Activated CD8-positive, alpha-beta memory T cell treated with anti-CD3 and anti-CD28 coated beads, Interleukin-2, amount 50 U/mL, for 48 hours (primary cell): Measurements from ENCODE around the gene EIF4A3.
A peak's percentile ranks its signal among the peaks of the same experiment; 100 is the strongest.

Source experiments
- DNase-seq: peaks from one replicate; pipeline ENCODE4 v3.0.0-alpha.2; 2020

The EIF4A3 gene

DNA sequence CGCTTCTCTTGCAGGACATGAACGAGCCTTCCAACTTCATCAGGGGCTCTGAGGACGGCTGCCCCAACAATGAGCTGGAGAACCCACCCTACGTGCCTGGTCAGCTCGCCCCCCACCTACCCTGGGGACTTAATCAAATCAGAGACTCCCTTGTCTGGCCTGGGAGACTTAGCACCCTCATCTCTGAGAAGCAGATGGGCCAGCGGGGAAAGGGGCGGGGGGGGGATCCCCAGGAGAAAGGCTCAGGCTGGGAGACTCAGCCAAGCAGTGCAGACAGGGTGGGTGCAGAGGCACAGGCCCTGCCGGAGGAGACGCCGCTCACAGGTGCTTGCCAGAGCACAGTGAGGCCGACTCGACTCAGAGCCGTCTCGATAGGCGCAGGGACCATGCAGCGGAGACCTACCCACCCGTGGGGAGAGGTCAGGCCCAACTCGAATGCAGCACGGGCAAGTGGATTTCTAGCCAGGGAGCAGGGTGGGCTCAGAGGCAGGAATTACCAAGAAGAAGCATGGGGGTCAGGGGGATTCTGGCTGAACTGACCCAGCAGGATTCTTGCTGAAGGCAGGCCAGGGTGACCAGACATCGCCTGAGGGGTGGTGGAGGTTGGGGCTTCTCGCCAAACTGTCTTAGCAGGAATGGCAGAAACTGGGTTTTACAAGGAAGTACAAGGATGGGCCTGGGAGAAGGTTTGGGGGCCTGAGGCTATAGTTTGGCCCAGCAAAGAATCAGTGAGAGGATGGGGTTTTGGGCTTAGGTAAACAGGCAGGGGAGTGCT, 35.8 kb downstream of the EIF4A3 start:
- no peak for DNase-seq

DNA sequence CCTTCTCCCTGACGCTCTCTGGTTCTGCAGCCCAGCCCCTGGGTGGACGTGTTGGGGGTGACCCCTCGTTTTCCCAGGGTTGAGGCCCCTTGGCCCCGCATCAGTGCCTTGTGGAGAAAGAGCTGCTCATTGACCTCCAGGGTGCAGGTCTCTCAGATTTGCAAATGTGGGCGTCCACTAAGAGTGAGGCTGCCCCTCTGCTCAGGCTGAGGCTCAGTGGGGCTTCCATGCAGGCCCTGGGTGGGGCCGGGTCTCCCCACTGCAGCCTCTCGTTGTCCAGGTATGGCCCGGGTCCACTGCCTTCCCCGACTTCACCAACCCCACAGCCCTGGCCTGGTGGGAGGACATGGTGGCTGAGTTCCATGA, 36.5 kb downstream of the EIF4A3 start:
- no peak for DNase-seq

DNA sequence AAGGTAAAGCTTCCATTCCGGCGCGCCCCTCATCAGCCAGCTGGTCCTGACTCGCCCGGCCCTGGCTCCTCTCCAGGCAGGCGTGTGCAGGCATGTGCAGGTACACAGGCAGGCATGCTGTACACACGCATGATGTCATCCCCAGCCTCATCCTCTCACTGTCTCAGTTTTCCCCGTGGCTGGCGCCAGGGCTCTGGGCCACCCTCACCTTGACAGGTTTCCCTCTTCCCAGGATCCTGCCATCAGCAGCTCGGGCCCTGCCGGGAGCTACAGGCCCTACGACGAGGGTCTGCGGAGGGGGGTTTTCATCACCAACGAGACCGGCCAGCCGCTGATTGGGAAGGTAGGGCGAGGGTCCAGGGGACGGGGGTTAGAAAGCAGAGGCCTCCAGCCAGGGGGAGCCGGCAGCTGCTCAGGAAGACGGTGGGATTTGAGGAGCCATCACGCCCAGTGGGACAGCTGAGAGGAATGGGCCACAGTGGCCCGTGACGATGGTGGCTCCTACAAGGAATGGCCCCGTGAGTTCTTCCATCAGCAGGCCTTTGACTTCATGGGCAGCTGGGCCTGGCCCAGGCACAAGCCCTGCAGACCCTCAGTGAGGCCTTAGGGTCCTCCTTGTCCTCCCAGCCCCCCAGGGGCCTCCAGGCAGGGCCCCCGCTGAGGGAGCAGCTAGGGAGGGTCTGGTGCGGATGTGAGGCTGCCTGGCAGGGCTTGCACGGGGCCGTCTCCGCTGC, 37.0 kb downstream of the EIF4A3 start:
- no peak for DNase-seq

DNA sequence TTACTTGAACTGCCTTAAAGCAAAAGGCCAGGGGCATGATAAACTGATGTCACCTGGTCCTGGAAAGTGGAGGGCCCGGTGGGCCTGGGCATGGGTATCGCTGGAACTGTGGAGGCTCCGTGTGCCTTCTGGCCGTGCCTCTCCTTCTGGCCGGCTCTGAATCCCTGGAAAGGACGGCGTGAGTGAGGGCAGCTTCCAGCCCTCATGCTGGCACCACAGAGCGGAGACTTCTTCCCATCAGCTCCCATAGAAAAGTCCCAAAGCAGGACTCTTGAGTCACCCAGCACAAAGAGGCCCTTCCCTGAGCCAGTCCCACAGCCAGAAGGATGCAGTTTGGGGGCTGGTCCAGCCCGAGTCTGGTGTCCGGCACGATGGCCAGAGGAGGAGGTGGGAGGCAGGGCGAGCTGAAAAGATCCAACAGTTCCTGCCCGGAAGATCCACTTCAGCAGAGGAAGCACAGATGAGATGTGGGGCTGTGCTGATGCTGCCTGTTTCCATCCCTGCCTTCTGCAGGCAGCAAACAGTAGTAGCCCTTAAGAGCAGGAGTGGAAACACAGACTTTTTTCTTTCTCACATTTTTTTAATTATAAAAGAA, 37.8 kb downstream of the EIF4A3 start:
- no peak for DNase-seq

DNA sequence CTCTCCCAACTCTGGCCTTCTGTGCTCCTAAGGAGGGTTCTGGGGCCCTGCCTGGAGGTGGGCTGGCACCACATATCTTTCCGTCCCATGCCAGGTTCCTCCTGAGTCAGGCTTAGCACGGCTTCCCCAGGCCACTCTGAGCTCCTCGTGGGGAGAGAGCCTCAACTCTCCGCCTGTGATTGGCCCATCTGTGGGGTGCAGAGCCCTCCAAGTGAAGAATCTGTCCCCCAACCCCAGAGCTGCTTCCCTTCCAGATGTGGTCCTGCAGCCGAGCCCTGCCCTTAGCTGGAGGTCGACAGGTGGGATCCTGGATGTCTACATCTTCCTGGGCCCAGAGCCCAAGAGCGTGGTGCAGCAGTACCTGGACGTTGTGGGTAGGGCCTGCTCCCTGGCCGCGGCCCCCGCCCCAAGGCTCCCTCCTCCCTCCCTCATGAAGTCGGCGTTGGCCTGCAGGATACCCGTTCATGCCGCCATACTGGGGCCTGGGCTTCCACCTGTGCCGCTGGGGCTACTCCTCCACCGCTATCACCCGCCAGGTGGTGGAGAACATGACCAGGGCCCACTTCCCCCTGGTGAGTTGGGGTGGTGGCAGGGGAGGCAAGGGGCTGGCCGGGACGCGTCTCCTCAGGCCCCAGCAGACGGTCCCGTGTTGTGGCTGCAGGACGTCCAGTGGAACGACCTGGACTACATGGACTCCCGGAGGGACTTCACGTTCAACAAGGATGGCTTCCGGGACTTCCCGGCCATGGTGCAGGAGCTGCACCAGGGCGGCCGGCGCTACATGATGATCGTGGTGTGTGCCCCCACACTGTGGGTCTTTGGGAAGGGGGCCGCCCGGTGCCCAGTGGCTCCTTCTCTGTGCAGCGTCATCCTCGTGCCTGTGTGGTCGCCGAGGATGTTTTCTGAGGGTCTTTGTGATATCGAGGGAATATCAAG, 38.6 kb downstream of the EIF4A3 start:
- DNase-seq: no peak

DNA sequence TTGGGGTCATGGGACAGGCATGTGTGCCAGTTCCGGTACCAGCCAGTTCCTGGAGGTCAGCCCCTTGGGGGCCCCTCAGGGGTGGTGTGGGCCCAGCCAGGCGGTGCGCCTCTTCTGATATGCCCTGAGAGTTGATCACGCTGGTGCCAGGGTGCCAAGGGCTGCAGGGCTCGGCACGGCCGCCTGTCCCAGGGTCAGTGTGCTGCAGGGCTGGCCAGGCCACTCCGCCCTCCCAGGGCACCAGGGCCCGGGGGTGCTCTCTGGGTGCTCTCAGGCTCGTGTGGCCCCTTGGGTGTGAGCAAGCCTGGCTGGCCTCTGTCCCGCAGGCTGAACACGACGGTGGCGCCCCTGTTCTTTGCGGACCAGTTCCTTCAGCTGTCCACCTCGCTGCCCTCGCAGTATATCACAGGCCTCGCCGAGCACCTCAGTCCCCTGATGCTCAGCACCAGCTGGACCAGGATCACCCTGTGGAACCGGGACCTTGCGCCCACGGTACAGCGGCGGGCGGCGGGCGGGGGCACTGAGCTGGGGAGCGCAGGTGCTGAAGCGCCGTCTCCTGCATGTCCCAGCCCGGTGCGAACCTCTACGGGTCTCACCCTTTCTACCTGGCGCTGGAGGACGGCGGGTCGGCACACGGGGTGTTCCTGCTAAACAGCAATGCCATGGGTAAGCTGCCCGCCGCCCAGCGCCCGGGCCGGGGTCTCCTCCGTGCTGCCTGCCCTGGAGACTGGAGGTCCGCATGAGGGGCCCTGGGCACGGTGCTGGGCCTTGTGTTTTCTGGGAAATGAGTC, 39.5 kb downstream of the EIF4A3 start:
- no peak for DNase-seq

DNA sequence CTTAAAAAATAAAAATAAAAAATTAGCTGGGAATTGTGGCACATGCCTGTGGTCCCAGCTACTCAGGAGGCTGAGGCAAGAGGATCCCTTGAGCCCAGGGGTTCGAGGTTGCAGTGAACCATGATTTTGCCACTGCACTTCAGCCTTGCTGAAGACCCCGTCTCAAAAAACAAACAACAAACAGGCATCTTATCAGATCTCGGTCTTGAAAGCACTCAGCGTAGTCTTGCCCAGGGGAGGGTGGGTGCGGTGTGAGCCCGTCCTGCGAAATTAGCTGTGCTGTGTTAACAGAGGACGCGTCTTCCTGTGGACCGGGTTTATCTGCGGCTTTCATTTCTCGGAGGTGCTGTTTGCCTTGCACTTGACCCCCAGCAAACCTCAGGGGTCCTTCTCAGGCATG, 40.2 kb downstream of the EIF4A3 start:
- DNase-seq: no peak

DNA sequence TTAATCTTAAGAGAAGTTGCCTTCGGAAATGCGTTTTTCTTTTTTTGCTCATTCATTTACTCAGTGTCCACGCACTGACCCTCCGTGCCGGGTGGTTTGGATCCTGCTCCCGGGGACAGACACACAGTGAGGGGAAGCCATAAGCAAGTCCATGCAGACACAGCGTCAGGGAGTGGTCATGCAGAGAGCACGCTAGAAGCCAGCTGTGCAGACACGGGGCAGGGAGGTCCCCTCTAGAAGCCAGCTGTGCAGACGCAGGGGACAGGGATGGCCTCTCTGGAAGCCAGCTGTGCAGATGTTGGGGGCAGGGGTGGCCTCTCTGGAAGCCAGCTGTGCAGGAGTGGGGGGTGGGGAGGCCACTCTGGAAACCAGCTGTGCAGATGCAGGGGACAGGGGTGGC, 40.8 kb downstream of the EIF4A3 start:
- DNase-seq: no peak

DNA sequence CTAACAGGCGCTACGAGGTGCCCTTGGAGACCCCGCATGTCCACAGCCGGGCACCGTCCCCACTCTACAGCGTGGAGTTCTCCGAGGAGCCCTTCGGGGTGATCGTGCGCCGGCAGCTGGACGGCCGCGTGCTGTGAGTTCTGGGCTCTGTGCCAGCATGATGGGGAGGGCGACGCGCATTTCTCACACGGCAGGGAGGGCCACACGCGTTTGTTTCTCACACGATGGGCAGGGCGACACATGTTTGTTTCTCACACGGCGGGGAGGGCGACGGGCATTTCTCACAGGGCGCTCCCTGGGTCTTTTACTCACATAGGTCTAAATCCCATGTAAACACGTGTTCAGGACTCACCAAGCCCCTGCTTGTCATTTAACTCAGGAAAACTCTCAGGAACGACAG, 41.2 kb downstream of the EIF4A3 start:
- no peak for DNase-seq

DNA sequence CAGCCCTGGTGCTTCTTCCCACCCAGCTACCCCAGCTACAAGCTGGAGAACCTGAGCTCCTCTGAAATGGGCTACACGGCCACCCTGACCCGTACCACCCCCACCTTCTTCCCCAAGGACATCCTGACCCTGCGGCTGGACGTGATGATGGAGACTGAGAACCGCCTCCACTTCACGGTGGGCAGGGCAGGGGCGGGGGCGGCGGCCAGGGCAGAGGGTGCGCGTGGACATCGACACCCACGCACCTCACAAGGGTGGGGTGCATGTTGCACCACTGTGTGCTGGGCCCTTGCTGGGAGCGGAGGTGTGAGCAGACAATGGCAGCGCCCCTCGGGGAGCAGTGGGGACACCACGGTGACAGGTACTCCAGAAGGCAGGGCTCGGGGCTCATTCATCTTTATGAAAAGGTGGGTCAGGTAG, 42.0 kb downstream of the EIF4A3 start:
- DNase-seq: no peak

DNA sequence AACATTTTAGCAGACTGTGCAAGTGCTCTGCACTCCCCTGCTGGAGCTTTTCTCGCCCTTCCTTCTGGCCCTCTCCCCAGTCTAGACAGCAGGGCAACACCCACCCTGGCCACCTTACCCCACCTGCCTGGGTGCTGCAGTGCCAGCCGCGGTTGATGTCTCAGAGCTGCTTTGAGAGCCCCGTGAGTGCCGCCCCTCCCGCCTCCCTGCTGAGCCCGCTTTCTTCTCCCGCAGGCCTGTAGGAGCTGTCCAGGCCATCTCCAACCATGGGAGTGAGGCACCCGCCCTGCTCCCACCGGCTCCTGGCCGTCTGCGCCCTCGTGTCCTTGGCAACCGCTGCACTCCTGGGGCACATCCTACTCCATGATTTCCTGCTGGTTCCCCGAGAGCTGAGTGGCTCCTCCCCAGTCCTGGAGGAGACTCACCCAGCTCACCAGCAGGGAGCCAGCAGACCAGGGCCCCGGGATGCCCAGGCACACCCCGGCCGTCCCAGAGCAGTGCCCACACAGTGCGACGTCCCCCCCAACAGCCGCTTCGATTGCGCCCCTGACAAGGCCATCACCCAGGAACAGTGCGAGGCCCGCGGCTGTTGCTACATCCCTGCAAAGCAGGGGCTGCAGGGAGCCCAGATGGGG, 42.5 kb downstream of the EIF4A3 start:
- DNase-seq: no peak

DNA sequence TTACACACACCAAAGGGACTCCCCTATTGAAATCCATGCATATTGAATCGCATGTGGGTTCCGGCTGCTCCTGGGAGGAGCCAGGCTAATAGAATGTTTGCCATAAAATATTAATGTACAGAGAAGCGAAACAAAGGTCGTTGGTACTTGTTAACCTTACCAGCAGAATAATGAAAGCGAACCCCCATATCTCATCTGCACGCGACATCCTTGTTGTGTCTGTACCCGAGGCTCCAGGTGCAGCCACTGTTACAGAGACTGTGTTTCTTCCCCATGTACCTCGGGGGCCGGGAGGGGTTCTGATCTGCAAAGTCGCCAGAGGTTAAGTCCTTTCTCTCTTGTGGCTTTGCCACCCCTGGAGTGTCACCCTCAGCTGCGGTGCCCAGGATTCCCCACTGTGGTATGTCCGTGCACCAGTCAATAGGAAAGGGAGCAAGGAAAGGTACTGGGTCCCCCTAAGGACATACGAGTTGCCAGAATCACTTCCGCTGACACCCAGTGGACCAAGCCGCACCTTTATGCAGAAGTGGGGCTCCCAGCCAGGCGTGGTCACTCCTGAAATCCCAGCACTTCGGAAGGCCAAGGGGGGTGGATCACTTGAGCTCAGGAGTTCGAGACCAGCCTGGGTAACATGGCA, 43.4 kb downstream of the EIF4A3 start:
- DNase-seq: no peak

DNA sequence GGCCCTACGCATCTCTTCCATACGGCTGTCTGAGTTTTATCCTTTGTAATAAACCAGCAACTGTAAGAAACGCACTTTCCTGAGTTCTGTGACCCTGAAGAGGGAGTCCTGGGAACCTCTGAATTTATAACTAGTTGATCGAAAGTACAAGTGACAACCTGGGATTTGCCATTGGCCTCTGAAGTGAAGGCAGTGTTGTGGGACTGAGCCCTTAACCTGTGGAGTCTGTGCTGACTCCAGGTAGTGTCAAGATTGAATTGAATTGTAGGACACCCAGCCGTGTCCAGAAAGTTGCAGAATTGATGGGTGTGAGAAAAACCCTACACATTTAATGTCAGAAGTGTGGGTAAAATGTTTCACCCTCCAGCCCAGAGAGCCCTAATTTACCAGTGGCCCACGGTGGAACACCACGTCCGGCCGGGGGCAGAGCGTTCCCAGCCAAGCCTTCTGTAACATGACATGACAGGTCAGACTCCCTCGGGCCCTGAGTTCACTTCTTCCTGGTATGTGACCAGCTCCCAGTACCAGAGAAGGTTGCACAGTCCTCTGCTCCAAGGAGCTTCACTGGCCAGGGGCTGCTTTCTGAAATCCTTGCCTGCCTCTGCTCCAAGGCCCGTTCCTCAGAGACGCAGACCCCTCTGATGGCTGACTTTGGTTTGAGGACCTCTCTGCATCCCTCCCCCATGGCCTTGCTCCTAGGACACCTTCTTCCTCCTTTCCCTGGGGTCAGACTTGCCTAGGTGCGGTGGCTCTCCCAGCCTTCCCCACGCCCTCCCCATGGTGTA, 44.1 kb downstream of the EIF4A3 start:
- no peak for DNase-seq

DNA sequence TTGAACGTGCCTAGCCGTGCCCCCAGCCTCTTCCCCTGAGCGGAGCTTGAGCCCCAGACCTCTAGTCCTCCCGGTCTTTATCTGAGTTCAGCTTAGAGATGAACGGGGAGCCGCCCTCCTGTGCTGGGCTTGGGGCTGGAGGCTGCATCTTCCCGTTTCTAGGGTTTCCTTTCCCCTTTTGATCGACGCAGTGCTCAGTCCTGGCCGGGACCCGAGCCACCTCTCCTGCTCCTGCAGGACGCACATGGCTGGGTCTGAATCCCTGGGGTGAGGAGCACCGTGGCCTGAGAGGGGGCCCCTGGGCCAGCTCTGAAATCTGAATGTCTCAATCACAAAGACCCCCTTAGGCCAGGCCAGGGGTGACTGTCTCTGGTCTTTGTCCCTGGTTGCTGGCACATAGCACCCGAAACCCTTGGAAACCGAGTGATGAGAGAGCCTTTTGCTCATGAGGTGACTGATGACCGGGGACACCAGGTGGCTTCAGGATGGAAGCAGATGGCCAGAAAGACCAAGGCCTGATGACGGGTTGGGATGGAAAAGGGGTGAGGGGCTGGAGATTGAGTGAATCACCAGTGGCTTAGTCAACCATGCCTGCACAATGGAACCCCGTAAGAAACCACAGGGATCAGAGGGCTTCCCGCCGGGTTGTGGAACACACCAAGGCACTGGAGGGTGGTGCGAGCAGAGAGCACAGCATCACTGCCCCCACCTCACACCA, 44.8 kb downstream of the EIF4A3 start:
- no peak for DNase-seq

DNA sequence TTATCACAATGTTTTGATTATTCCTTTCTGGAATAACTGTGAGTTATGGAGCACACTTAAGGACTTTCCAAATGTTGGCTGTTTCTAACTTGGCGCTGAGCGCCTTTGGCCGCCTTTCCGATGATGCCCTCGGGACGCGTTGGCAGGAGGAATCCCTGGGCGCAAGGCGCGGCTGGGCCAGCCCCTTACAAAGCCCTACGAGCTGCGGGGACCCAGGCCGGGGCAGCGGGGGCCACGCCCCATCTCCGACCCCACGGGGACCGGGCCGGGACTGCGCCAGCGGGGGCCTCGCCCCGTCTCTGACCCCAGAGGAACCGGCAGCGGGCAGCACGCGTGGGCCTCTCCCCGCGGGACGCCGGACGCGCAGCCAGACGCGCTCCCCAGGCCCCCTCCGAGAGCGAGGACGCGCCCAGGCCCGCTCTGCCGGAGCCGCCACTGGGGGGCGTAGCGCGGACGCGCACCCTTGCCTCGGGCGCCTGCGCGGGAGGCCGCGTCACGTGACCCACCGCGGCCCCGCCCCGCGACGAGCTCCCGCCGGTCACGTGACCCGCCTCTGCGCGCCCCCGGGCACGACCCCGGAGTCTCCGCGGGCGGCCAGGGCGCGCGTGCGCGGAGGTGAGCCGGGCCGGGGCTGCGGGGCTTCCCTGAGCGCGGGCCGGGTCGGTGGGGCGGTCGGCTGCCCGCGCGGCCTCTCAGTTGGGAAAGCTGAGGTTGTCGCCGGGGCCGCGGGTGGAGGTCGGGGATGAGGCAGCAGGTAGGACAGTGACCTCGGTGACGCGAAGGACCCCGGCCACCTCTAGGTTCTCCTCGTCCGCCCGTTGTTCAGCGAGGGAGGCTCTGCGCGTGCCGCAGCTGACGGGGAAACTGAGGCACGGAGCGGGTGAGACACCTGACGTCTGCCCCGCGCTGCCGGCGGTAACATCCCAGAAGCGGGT, 45.6 kb downstream of the EIF4A3 start, which contains the start of gene GAA:
GAA (plus strand) TSS at position 571 of the 935 bp plus-strand sequence. CDS start 3,006 bp downstream, outside the sequence.
- DNase-seq: peak; percentile 96

DNA sequence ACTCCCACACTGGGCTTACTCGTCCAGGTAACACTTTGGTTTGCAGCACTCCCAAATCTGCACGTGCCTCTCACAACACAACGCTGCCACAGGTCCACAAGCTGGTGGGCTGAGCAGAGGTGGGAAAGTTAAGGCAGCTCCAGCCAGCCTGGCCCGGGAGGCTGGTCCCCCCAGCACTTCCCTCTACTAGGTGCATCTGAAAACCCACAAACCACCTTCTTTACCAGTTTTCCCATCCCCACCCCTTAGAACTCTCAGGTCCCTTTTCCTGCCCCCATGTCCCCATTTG, 46.9 kb downstream of the EIF4A3 start:
- DNase-seq: no peak

DNA sequence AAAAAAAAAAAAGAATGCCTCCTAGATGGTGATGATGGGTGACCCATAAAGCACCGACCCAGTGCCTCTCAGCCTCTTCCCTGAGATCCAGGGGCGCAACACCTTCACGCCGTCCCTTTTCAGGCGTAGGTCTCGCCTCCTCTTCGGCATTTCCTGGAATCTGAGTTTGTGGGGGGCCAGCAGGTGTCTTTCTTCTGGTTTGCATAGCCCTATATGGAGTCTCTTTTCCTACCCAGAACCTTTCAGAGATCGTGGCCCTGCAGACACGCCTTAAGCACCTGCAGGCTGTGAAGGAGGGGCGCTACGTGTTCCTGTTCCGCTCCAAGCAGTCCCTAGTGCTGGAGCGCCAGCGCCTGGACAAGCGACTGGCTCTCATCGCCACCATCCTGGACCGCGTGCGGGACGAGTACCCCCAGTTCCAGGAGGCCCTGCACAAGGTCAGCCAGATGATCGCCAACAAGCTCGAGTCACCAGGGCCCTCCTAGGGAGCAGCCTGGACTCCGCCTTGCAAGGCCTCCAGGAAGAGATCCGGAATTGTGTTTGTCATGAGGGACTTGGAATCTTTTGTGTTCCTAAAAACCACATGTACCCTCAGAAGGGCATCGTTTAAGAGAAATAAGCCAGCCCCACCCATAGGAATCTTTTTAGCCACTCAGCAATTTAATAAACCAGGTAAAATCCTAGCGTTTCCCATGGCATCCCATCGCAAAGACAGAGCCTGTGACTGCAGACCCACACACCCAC, 47.5 kb downstream of the EIF4A3 start:
- DNase-seq: no peak
